ENCODE measurements around the gene ANKFN1. TPM values are rescaled to one million over a fixed set of nuclear protein-coding genes. Genes with fewer than 3 reads are reported as not detected.

ANKFN1 gene
- total and polyA plus RNA-seq, 5 donors, result 0.02 to 0.15 (median 0.11) TPM; not detected in 2

DNA sequence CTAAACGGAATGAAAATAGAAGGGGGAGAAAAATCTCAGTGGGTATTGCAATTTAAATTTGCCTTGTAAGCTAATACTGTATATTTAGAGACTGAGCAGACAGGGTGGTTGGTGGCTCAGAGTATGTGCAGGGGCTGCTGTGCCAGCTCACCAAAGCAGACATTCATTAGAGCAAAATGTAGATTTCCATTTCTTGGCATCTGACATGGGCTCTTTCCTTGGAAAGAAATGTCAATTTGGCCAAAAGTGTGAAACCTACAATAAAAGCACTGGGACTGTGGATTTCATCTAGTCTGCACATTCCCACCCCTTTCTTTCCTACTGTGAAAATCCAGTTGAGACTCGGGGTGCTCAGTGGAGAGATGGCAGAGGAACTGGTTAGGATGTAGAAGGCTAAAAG lies 295.1 kb downstream of the ANKFN1 start:
- DNase-seq (no peak), ATAC-seq (no peak)
- no peaks in the 10 kb centered on the region for H3K27me3 ChIP-seq (ENCODE audit: control insufficient read depth, insufficient read depth)
- 68% methylated on average over 2 of the region's 2 CpGs for WGBS
- no peaks in the 10 kb centered on the region for H3K9me3 ChIP-seq (ENCODE audit: control insufficient read depth, low read length)
- no peaks in the 10 kb centered on the region for H3K4me1 ChIP-seq (ENCODE audit: control insufficient read depth, insufficient read depth, low read length)
- H3K4me3 ChIP-seq (ENCODE audit: low read length), result no peak overlapping the region
- no peak overlapping the region for H3K27ac ChIP-seq (ENCODE audit: low read length)
- intact Hi-C loops (cut with DNase I), result no loop called here

DNA sequence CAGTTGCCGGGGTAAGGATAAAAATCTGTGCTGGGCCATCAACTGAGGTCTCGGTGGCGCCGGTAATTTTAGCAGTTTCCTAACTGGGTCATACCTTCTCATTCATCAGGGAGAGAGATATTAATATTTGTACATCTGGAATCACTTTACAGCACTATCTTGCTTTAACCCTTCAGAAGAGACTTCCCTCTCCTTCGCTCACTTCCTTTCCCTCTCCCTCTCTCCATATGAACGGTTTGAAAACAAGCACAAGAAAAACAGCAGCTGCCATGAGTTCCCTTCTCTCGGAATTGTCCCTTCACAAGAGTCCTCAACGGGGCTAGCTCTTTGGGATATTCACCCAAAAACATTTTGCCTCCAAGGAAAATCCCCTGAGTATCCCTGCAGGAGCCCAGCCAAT lies 295.9 kb downstream of the ANKFN1 start:
- no peaks in the 10 kb centered on the region for H3K4me1 ChIP-seq (ENCODE audit: control insufficient read depth, insufficient read depth, low read length)
- no peak overlapping the region for H3K4me3 ChIP-seq (ENCODE audit: low read length)
- WGBS, result 61% methylated on average over 8 of the region's 8 CpGs
- H3K27me3 ChIP-seq (ENCODE audit: control insufficient read depth, insufficient read depth), result no peaks in the 10 kb centered on the region
- no peak for ATAC-seq
- no peak for DNase-seq
- no peak overlapping the region for H3K27ac ChIP-seq (ENCODE audit: low read length)
- no peaks in the 10 kb centered on the region for H3K9me3 ChIP-seq (ENCODE audit: control insufficient read depth, low read length)
- intact Hi-C loops (cut with DNase I), result no loop called here

DNA sequence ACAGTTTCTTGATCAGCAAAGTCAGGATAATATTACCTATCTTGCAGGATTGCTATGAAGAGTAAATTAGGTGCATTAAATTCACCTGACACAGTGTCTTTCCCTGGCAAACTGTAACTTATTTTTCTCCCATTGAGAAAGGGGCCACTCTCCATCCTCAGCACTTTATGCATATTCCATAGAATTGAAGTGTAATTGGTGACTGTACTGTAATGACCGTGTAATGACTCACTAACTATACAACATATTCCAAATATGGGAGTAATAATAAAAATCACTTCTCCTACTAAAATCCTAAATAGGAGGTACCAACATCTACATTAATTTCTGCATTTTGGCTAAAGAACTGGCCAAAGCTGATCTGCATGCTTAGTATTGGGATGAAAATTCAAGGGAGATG lies 298.4 kb downstream of the ANKFN1 start:
- H3K27ac ChIP-seq (ENCODE audit: low read length), result no peak overlapping the region
- no peaks in the 10 kb centered on the region for H3K4me1 ChIP-seq (ENCODE audit: control insufficient read depth, insufficient read depth, low read length)
- ATAC-seq, result no peak
- peaks cover 3% of the 10 kb centered on the region for H3K27me3 ChIP-seq (ENCODE audit: control insufficient read depth, insufficient read depth)
- 79% methylated on average over 1 of the region's 1 CpG for WGBS
- DNase-seq, result no peak
- no peak overlapping the region for H3K4me3 ChIP-seq (ENCODE audit: low read length)
- no peaks in the 10 kb centered on the region for H3K9me3 ChIP-seq (ENCODE audit: control insufficient read depth, low read length)
- intact Hi-C loops (cut with DNase I), result no loop called here

DNA sequence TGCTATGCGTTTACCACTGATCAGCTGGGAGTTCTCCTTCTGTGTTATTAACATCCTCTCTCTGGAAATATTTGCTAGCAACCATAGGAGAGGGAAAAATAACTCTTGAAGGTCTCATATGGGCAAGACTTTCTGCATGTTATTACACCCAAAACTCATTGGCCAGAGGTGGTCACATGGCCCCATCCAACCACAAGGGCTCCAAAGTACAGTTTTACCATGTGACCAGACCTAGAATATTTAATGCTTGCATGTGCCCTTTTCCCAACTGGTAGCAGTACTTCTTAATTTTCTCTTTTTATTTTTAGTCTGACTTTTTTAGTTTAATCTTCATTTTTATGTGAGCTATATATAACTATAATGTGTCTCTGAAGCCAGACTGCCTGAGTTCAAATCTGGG lies 299.2 kb downstream of the ANKFN1 start:
- Histone ChIP-seq H3K27me3 (ENCODE audit: control insufficient read depth, insufficient read depth) (peaks cover 3% of the 10 kb centered on the region), H3K9me3 (ENCODE audit: control insufficient read depth, low read length) (no peaks in the 10 kb centered on the region), H3K4me1 (ENCODE audit: control insufficient read depth, insufficient read depth, low read length) (no peaks in the 10 kb centered on the region), H3K27ac (ENCODE audit: low read length) (no peak overlapping the region), H3K4me3 (ENCODE audit: low read length) (no peak overlapping the region)
- ATAC-seq, result no peak
- intact Hi-C loops (cut with DNase I), result no loop called here
- no peak for DNase-seq
- WGBS, result 71% methylated on average over 1 of the region's 1 CpG

DNA sequence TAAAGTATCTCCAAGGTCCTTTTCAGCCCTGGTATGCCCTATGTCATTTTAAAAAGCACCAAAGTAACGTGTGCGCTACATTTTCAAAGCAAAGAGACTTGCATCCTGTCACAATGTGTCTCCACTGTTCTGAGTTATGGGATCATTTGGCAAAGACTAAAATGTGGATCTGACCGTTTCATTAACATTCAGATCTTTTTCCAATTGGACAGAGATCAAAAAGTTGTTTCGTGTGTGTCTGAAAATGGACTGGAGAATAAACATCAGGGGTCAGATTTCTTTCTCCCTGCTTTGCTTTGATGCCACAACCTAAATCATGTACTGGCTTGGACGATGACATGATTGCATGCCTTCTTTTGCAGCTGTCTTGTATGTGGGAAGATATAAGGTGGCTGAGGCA lies 304.2 kb downstream of the ANKFN1 start:
- Histone ChIP-seq H3K4me1 (ENCODE audit: control insufficient read depth, insufficient read depth, low read length) (no peaks in the 10 kb centered on the region), H3K4me3 (ENCODE audit: low read length) (no peak overlapping the region), H3K27me3 (ENCODE audit: control insufficient read depth, insufficient read depth) (peaks cover 3% of the 10 kb centered on the region), H3K27ac (ENCODE audit: low read length) (no peak overlapping the region), H3K9me3 (ENCODE audit: control insufficient read depth, low read length) (no peaks in the 10 kb centered on the region)
- DNase-seq (no peak), ATAC-seq (no peak)
- 63% methylated on average over 5 of the region's 5 CpGs for WGBS
- intact Hi-C loops (cut with DNase I), result no loop called here

DNA sequence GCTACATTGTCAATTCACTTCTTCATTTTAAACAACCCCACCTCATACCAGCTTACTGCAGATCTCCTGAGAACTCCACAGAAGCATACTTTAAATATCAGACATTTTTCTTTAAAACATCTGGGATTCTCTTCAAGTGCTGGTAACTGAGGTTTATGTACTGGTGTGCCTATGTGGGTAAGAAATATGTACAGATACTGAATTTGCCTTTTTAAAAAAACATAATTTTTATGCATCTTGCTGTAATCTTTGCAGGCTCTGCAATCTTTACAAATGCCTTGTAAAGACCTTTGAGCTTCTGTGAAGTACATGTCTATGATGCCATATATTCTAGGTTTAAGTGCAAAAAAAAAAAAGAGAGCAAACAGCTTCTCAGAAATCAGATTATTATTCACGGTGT lies 312.6 kb downstream of the ANKFN1 start:
- no peaks in the 10 kb centered on the region for H3K9me3 ChIP-seq (ENCODE audit: control insufficient read depth, low read length)
- no peak overlapping the region for H3K4me3 ChIP-seq (ENCODE audit: low read length)
- 97% methylated on average over 1 of the region's 1 CpG for whole genome bisulfite sequencing
- intact Hi-C loops (cut with DNase I), result no loop called here
- H3K4me1 ChIP-seq (ENCODE audit: control insufficient read depth, insufficient read depth, low read length), result no peaks in the 10 kb centered on the region
- no peak overlapping the region for H3K27ac ChIP-seq (ENCODE audit: low read length)
- ATAC-seq, result no peak
- DNase-seq, result no peak
- no peaks in the 10 kb centered on the region for H3K27me3 ChIP-seq (ENCODE audit: control insufficient read depth, insufficient read depth)

DNA sequence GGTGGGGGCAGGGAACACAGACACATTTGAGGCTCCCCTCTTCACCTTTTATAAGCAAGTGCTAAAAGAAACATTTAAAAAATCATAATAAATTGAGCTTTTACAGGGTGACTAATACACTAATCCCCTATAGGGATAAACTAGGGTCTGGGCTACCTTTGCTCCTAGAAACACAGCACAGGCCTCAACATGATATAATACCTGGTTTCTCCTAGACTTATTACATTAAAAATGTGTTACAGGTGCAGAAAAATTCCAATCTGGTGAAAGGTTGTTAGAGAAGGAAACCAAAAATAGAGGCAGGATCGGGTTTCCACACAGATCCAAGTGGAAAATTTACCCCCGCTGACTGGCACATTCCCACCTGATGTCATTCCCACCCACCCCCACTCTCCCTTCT lies 315.6 kb downstream of the ANKFN1 start:
- Histone ChIP-seq H3K4me1 (ENCODE audit: control insufficient read depth, insufficient read depth, low read length) (no peaks in the 10 kb centered on the region), H3K27ac (ENCODE audit: low read length) (no peak overlapping the region), H3K9me3 (ENCODE audit: control insufficient read depth, low read length) (no peaks in the 10 kb centered on the region), H3K4me3 (ENCODE audit: low read length) (no peak overlapping the region), H3K27me3 (ENCODE audit: control insufficient read depth, insufficient read depth) (no peaks in the 10 kb centered on the region)
- DNase-seq, result no peak
- WGBS, result 72% methylated on average over 2 of the region's 2 CpGs
- ATAC-seq, result no peak
- intact Hi-C loops (cut with DNase I), result no loop called here

DNA sequence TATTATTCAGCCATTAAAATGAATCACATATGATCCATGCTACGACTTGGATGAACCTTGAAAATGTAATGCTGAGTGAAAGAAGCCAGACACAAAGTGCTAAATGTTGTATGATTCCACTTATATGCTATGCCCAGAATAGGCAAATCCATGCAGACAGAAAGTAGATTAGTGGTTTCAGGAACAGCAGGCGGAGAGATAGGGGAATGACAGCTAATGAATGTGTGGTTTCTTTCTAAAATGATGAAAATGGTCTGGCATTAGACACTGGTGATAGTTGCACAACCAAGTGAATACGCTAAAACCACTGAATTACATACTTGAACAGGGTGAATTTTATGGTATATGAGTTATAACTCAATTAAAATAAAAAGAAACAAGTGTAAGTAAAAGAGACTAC lies 318.4 kb downstream of the ANKFN1 start:
- WGBS, result 84% methylated on average over 3 of the region's 3 CpGs

DNA sequence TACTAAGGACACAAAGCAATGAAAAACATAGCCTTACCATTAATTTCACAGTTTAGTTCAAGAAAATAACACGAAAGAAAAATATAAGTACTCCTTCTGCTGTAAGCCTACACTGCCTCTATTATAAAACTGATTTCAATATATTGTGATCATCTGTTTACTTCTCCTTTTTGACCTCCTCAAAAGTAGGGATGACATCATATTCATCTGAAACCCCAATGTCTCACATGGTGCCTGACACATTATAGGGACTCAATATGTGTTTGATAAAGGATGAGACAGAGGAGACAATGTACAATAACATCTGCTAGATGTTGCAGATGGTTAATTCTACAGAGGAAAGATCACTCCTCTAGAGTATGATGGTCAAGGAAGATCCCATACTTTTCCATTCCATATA lies 321.8 kb downstream of the ANKFN1 start:
- DNase-seq (no peak), ATAC-seq (no peak)
- H3K4me3 ChIP-seq (ENCODE audit: low read length), result no peak overlapping the region
- peaks cover 2% of the 10 kb centered on the region for H3K27me3 ChIP-seq (ENCODE audit: control insufficient read depth, insufficient read depth)
- no peaks in the 10 kb centered on the region for H3K4me1 ChIP-seq (ENCODE audit: control insufficient read depth, insufficient read depth, low read length)
- H3K27ac ChIP-seq (ENCODE audit: low read length), result no peak overlapping the region
- H3K9me3 ChIP-seq (ENCODE audit: control insufficient read depth, low read length), result no peaks in the 10 kb centered on the region
- 90% methylated on average over 1 of the region's 1 CpG for WGBS
- intact Hi-C loops (cut with DNase I), result no loop called here

More for the DNA sequence above, 318.4 kb downstream of the ANKFN1 start:
- DNase-seq, result no peak
- H3K27me3 ChIP-seq (ENCODE audit: control insufficient read depth, insufficient read depth), result no peaks in the 10 kb centered on the region
- no peak overlapping the region for H3K27ac ChIP-seq (ENCODE audit: low read length)
- no peaks in the 10 kb centered on the region for H3K9me3 ChIP-seq (ENCODE audit: control insufficient read depth, low read length)
- intact Hi-C loops (cut with DNase I), result no loop called here
- H3K4me3 ChIP-seq (ENCODE audit: low read length), result no peak overlapping the region
- no peak for ATAC-seq
- no peaks in the 10 kb centered on the region for H3K4me1 ChIP-seq (ENCODE audit: control insufficient read depth, insufficient read depth, low read length)

DNA sequence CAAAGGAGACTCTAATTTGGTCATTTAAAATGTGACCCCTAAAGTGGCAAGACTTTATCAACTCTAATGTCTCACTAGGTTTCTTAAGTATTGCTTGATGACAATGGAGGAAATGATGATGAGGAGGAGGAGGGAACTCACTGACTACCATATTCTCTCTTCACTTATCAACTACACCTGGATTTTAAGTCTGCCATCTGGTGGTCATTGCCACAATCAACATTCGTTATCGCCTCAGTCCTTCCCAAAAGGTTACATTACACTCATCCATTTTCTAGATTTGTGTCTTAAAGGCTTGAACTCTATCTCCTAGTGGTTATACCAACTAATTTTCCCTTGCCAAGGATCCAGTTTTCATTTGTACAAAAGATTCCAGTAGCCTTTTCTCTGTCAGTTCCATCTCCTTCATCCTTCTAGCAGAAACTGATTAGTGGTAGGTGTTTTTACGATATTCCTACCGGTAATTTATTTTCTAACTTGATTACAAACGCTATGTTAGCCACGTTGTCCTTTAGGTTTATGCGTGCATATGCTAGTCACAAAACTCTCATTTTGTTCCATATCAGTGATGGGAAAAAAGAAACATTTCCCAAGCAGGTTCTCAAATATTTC lies 325.7 kb downstream of the ANKFN1 start:
- 67% methylated on average over 7 of the region's 7 CpGs for WGBS
- Histone ChIP-seq H3K27me3 (ENCODE audit: control insufficient read depth, insufficient read depth) (peaks cover 2% of the 10 kb centered on the region), H3K4me1 (ENCODE audit: control insufficient read depth, insufficient read depth, low read length) (no peaks in the 10 kb centered on the region), H3K27ac (ENCODE audit: low read length) (no peak overlapping the region), H3K4me3 (ENCODE audit: low read length) (no peak overlapping the region), H3K9me3 (ENCODE audit: control insufficient read depth, low read length) (no peaks in the 10 kb centered on the region)
- no peak for DNase-seq
- intact Hi-C loops (cut with DNase I), result no loop called here
- ATAC-seq, result no peak

DNA sequence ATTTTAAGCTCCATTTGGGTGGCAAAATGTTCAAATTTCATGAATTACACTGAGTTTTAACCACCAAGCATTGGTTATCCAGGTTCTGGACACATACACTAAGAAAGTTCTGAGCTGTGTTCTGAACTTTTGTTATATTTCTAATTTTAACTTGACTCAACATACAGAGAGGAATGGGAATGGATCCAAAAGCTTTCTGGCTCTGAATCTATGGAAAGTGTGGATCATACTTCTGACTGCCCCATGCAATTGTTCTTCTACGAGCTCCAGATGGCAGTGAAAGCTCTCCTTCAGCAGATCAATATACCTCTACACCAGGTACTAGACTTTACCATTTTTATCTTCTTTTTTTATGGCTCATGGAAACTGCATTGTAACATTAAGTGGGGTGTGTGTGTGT lies 327.2 kb downstream of the ANKFN1 start:
- intact Hi-C loops (cut with DNase I), result loop anchor here in 2 of 4 donors (5.0 to 10.0 kb wide), 2 partner anchors 633 to 636 kb away; no protein-coding TSS in a partner anchor
- Histone ChIP-seq H3K27ac (ENCODE audit: low read length) (no peak overlapping the region), H3K4me1 (ENCODE audit: control insufficient read depth, insufficient read depth, low read length) (no peaks in the 10 kb centered on the region), H3K9me3 (ENCODE audit: control insufficient read depth, low read length) (no peaks in the 10 kb centered on the region), H3K27me3 (ENCODE audit: control insufficient read depth, insufficient read depth) (peaks cover 2% of the 10 kb centered on the region), H3K4me3 (ENCODE audit: low read length) (no peak overlapping the region)
- no peak for ATAC-seq
- DNase-seq, result no peak
- 44% methylated on average over 1 of the region's 1 CpG for WGBS

DNA sequence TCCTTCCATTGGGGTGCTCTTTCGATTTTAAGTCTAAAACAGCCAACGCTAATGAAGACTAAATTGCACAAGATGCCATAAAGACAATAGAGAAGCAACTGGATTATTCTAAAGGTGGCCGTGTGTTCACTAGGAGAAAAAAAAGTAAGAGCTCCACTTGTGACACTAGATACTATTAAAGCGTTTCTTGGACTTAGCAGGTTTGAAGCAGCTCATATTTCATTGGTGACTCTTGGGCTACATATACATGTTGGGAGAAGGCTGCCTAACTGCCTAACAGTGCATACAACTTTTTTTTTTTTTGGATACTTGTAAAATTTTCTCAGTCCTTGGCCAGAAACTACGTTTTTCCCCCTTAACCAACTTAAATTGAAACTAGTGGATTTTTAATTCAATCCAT lies 328.4 kb downstream of the ANKFN1 start:
- DNase-seq (no peak), ATAC-seq (no peak)
- Histone ChIP-seq H3K4me1 (ENCODE audit: control insufficient read depth, insufficient read depth, low read length) (no peaks in the 10 kb centered on the region), H3K27me3 (ENCODE audit: control insufficient read depth, insufficient read depth) (peaks cover 2% of the 10 kb centered on the region), H3K27ac (ENCODE audit: low read length) (no peak overlapping the region), H3K9me3 (ENCODE audit: control insufficient read depth, low read length) (no peaks in the 10 kb centered on the region), H3K4me3 (ENCODE audit: low read length) (no peak overlapping the region)
- intact Hi-C loops (cut with DNase I), result loop anchor here in 2 of 4 donors (5.0 to 10.0 kb wide), 2 partner anchors 634 to 637 kb away; no protein-coding TSS in a partner anchor
- WGBS, result 66% methylated on average over 5 of the region's 5 CpGs

Data from right cardiac atrium (tissue), 5 donors.